ENCODE results near the gene YKT6. TPM values are rescaled to one million over a fixed set of nuclear protein-coding genes. Genes with fewer than 3 reads are reported as not detected.

The YKT6 gene
- total RNA-seq, 4 donors from 2014 or later: 46.6 to 80.1 (median 68.0) TPM

DNA sequence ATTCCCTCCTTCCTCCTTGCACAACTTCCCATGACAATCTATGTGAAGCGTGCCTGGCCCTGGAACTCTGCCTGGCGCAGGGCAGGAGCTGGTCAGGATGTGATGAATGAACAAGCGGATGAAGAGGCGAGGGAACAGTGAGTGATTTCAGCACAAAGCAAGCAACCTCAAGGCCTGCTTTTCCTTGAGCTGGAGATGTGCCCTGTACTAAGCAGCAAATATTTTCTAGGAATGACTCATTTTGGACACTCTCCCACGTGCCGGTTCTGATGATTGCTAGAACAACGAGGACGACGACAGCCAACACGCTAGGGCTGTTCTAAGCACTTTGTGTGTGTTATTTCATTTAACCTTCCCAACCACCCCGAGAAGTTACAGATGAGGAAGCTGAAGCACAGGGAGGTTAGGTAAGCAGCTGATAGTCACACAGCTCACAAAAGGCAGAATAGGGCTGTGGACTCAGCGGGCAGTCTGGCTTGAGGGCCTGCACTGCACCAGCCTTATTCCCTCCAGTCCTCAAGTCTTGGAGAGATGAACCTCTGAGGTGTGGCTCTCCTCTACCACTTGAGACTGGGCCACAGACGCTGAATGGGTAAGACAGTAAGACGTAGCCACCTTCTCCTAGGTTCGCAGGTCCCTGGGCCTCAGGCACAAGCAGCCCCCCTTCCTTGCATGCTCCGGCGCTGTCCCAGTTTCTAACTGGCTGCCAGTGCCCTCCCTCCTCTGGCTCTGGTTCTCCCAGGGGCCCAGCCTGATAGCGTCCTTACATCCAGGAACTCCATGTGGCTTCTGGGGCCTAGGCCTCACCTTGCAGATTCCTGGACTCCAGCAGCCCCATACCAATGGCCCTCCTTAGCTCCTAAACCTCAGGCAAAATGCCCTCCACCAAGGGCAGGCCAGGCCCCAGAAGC lies 59.0 kb downstream of the YKT6 start:
- Histone ChIP-seq H3K27me3 (peaks cover 18% of the 10 kb centered on the region), H3K36me3 (no peaks in the 10 kb centered on the region), H3K27ac (peak overlapping the region in 3 of 4 donors; percentile 10 to 46 (median 37)), H3K4me3 (no peak overlapping the region), H3K9me3 (no peaks in the 10 kb centered on the region), H3K4me1 (peaks cover 6 to 16% (median 14%) of the 10 kb centered on the region in 4 donors)
- TF ChIP-seq POLR2AphosphoS5 (IDR thresholded peaks at IDR 0.05): peak in 2 of 3 donors; percentile 24 to 27
- no peak for TF ChIP-seq POLR2A (IDR thresholded peaks at IDR 0.05)
- 82 to 85% methylated on average over 4 to 18 of the region's 18 CpGs for WGBS, 2 donors (ENCODE audit: low coverage in 1 of 2)
- peak; percentile 15 for DNase-seq
- in situ Hi-C loops (cut with MboI; ENCODE audit: low pct_ligation_motif_present in 1 of 4, low pct_unique_long_range_greater_than_20kb in 1 of 4, low sequenced_read_pairs in 3 of 4) (no loop called here), intact Hi-C loops (cut with DNase I; ENCODE audit: low total_unique reads) (no loop called here)

DNA sequence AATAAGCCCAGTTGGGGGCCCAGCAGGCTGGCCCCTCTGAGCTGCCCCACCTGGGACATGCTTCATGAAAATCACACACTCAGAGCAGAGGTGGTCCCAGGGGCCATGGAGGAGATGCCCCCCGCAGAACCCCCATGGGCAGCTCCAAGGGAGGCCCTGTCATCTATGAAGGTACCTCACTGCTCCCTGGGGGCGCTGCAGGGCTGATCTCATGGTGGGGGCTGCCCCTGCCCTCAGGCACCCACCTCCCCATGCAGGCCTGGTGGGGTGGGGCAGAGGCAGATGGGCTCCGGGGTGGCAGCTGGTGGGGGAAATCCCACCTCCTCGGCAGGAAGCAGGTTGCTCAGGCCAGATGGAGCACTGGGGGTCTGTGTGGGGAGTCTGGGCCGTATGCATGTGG lies 60.5 kb downstream of the YKT6 start:
- in situ Hi-C loops (cut with MboI; ENCODE audit: low pct_ligation_motif_present in 1 of 4, low pct_unique_long_range_greater_than_20kb in 1 of 4, low sequenced_read_pairs in 3 of 4): no loop called here
- no peak for TF ChIP-seq POLR2A (IDR thresholded peaks at IDR 0.05)
- TF ChIP-seq, protein P1, sequence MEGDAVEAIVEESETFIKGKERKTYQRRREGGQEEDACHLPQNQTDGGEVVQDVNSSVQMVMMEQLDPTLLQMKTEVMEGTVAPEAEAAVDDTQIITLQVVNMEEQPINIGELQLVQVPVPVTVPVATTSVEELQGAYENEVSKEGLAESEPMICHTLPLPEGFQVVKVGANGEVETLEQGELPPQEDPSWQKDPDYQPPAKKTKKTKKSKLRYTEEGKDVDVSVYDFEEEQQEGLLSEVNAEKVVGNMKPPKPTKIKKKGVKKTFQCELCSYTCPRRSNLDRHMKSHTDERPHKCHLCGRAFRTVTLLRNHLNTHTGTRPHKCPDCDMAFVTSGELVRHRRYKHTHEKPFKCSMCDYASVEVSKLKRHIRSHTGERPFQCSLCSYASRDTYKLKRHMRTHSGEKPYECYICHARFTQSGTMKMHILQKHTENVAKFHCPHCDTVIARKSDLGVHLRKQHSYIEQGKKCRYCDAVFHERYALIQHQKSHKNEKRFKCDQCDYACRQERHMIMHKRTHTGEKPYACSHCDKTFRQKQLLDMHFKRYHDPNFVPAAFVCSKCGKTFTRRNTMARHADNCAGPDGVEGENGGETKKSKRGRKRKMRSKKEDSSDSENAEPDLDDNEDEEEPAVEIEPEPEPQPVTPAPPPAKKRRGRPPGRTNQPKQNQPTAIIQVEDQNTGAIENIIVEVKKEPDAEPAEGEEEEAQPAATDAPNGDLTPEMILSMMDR (IDR thresholded peaks at IDR 0.05): no peak
- no peak for TF ChIP-seq POLR2AphosphoS5 (IDR thresholded peaks at IDR 0.05)
- no peak for TF ChIP-seq EP300 (IDR thresholded peaks at IDR 0.05; ENCODE audit: low read depth)
- H3K27ac ChIP-seq: no peak overlapping the region
- no peak for DNase-seq
- no peaks in the 10 kb centered on the region for H3K9me3 ChIP-seq
- no peak overlapping the region for H3K4me3 ChIP-seq
- H3K4me1 ChIP-seq: peaks cover 6 to 16% (median 14%) of the 10 kb centered on the region in 4 donors
- H3K36me3 ChIP-seq: no peaks in the 10 kb centered on the region
- intact Hi-C loops (cut with DNase I; ENCODE audit: low total_unique reads): no loop called here
- peaks cover 18% of the 10 kb centered on the region for H3K27me3 ChIP-seq
- WGBS, 2 donors (ENCODE audit: low coverage in 1 of 2): 65 to 83% methylated on average over 1 to 5 of the region's 5 CpGs

DNA sequence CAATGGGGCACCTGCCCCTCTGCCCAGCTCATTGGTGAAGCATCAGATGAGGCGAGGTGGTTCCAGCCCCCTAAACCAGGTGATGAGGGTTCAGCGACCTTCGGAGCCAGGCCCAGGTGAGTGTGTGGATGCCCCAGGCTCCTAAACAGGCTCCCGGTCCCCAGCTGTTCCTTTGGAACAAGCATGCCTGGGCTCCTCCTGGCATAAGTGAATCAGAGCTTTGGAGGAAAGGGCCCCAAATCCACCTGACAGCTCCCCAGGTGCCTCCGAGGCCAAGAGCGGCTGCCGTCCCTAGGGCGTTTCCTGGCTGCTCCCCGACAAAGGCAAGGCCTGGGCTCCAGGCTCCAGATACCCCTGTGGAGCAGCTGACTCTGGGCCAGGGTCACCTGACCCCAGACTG lies 61.3 kb downstream of the YKT6 start:
- TF ChIP-seq POLR2A (IDR thresholded peaks at IDR 0.05) (no peak), EP300 (IDR thresholded peaks at IDR 0.05; ENCODE audit: low read depth) (no peak), POLR2AphosphoS5 (IDR thresholded peaks at IDR 0.05) (no peak)
- TF ChIP-seq, protein P1 (IDR thresholded peaks at IDR 0.05): no peak
- no peaks in the 10 kb centered on the region for H3K36me3 ChIP-seq
- peaks cover 18% of the 10 kb centered on the region for H3K27me3 ChIP-seq
- H3K4me1 ChIP-seq: peaks cover 6 to 16% (median 14%) of the 10 kb centered on the region in 4 donors
- WGBS, 2 donors (ENCODE audit: low coverage in 1 of 2): 81% methylated on average over 6 of the region's 9 CpGs; no CpG with 5 or more reads in 1 of the 2 donors
- no peak for DNase-seq
- H3K9me3 ChIP-seq: no peaks in the 10 kb centered on the region
- in situ Hi-C loops (cut with MboI; ENCODE audit: low pct_ligation_motif_present in 1 of 4, low pct_unique_long_range_greater_than_20kb in 1 of 4, low sequenced_read_pairs in 3 of 4) (no loop called here), intact Hi-C loops (cut with DNase I; ENCODE audit: low total_unique reads) (no loop called here)
- no peak overlapping the region for H3K4me3 ChIP-seq
- no peak overlapping the region for H3K27ac ChIP-seq

DNA sequence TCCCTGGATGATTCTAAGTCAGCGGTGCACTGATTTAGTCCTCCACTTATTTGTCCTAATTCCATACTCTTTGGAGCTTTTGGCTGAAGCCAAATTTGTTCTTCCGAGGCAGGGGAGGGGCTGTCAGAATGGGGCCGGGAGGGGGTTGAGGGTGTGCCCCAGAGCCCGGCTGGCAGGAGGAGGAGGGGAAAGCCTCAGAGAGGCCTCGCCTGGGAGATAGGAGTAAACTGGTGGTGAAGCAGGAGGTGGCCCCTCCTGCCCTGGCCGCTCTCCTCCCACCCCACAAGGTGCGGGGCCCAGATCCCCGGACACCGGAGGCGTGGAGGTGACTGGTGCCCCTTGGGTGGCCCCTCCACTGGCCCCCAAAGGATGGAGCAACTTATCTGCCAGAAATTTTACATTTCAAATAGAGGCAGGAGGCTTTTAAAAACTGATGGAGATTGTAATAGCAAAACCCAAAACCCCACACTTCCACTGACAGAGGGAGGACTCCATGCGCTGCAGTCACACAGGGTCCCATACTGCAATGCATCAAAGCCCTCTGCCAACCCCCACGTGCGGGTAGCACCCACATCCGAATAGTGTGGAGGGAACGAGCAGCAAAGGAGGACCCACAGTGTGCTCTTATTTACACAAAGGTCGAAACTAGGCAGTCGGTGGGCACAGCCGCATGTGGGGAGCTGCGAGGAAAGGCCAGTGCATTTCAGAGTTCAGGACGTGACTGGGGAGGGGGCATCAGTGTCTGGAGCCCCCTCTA lies 62.7 kb downstream of the YKT6 start:
- 72% methylated on average over 20 of the region's 20 CpGs; no CpG with 5 or more reads in 1 of the 2 donors for WGBS, 2 donors (ENCODE audit: low coverage in 1 of 2)
- Histone ChIP-seq H3K27ac (no peak overlapping the region), H3K4me1 (peaks cover under 1 to 7% (median 5%) of the 10 kb centered on the region in 4 donors), H3K9me3 (no peaks in the 10 kb centered on the region), H3K36me3 (no peaks in the 10 kb centered on the region), H3K4me3 (no peak overlapping the region), H3K27me3 (peaks cover 18% of the 10 kb centered on the region)
- in situ Hi-C loops (cut with MboI; ENCODE audit: low pct_ligation_motif_present in 1 of 4, low pct_unique_long_range_greater_than_20kb in 1 of 4, low sequenced_read_pairs in 3 of 4): no loop called here
- TF ChIP-seq POLR2A (IDR thresholded peaks at IDR 0.05) (no peak), POLR2AphosphoS5 (IDR thresholded peaks at IDR 0.05) (no peak), EP300 (IDR thresholded peaks at IDR 0.05; ENCODE audit: low read depth) (no peak)
- TF ChIP-seq, protein P1 (IDR thresholded peaks at IDR 0.05): no peak
- intact Hi-C loops (cut with DNase I; ENCODE audit: low total_unique reads): no loop called here
- no peak for DNase-seq

Other genes with a start within 250 kb of the YKT6 start
- gene SPDYE1, start 203.1 kb upstream of the YKT6 start, total RNA-seq: not detected
- 100 to 1,000 TPM in 3 of 4 donors, 10 to 100 TPM in 1; 97.5 to 184 (median 137) TPM for gene DBNL, start 156.3 kb upstream of the YKT6 start, total RNA-seq
- gene PGAM2, start 135.4 kb upstream of the YKT6 start, total RNA-seq: 1 to 10 TPM in 1 of 4 donors, not detected in 3; 9.7 TPM
- gene POLM, start 118.4 kb upstream of the YKT6 start, total RNA-seq: 100 to 1,000 TPM in 2 of 4 donors, 10 to 100 TPM in 2; 54.3 to 340 (median 81.1) TPM
- 100 to 1,000 TPM in 1 of 4 donors, 10 to 100 TPM in 3; 33.9 to 151 (median 89.0) TPM for gene AEBP1, start 96.6 kb upstream of the YKT6 start, total RNA-seq
- 10 to 100 TPM; 20.1 to 32.7 (median 22.7) TPM for gene POLD2, start 77.4 kb upstream of the YKT6 start, total RNA-seq
- not detected for gene MYL7, start 59.6 kb upstream of the YKT6 start, total RNA-seq
- gene GCK, start 11.5 kb upstream of the YKT6 start, total RNA-seq: under 1 TPM in 2 of 4 donors, not detected in 2; 0.16 to 0.96 TPM
- gene CAMK2B, start 124.6 kb downstream of the YKT6 start, total RNA-seq: 1 to 10 TPM in 1 of 4 donors, under 1 TPM in 2, not detected in 1; 0.16 to 2.8 (median 0.27) TPM

Measured in transverse colon (tissue), 4 donors.